Mesendoderm (in vitro differentiated cells): ENCODE measurements around the gene AKAP8.
"Not testable (repeated sequence)": the region's sequence is repeated elsewhere in the genome, so short reads cannot be mapped to it uniquely, and the experiment has no call there.

Experiments used
- DNase-seq: peaks from one replicate; pipeline ENCODE4 v3.0.0; 2013
- H2AK5ac ChIP-seq: 2 replicates; pipeline ENCODE4 v1.6.1; 2013; ENCODE audit warnings: low read length, inconsistent platforms
- H2BK120ac ChIP-seq: 2 replicates; pipeline ENCODE4 v1.6.1; 2013; ENCODE audit warnings: low read depth, mild to moderate bottlenecking, low read length, moderate library complexity, mixed read lengths
- H2BK15ac ChIP-seq: replicated peaks from 2 replicates; pipeline ENCODE4 v1.6.1; 2013; ENCODE audit warnings: low read depth, mild to moderate bottlenecking, moderate library complexity
- H2BK5ac ChIP-seq: 2 replicates; pipeline ENCODE4 v1.6.1; 2013; ENCODE audit warnings: low read length, inconsistent platforms
- H3K18ac ChIP-seq: 2 replicates; pipeline ENCODE4 v1.6.1; 2013; ENCODE audit warnings: mild to moderate bottlenecking, low read length, mixed read lengths
- H3K23ac ChIP-seq: one replicate; pipeline ENCODE4 v1.6.1; 2013; ENCODE audit warnings: low read length
- H3K27ac ChIP-seq: 2 replicates; pipeline ENCODE4 v1.5.1; 2013; ENCODE audit warnings: low read depth, mild to moderate bottlenecking, inconsistent platforms, low read length, moderate library complexity
- H3K27me3 ChIP-seq: 2 replicates; pipeline ENCODE4 v1.6.1; 2013; ENCODE audit warnings: low read length, control low read depth, mild to moderate bottlenecking, inconsistent platforms; ENCODE audit not compliant: insufficient read depth, poor library complexity
- H3K36me3 ChIP-seq: 2 replicates; pipeline ENCODE4 v1.6.1; 2013; ENCODE audit warnings: low read length, inconsistent platforms; ENCODE audit not compliant: control insufficient read depth, insufficient read depth
- H3K4ac ChIP-seq: one replicate; pipeline ENCODE4 v1.6.1; 2013; ENCODE audit warnings: low read depth, mild to moderate bottlenecking, low read length, moderate library complexity
- H3K4me1 ChIP-seq: 2 replicates; pipeline ENCODE4 v1.6.1; 2013; ENCODE audit warnings: low read depth, low read length, inconsistent platforms; ENCODE audit not compliant: control insufficient read depth
- H3K4me2 ChIP-seq: 2 replicates; pipeline ENCODE4 v1.6.1; 2013; ENCODE audit warnings: low read length
- H3K4me3 ChIP-seq: 2 replicates; pipeline ENCODE4 v1.5.1; 2013; ENCODE audit warnings: mild to moderate bottlenecking, low read length
- H3K56ac ChIP-seq: one replicate; pipeline ENCODE4 v1.6.1; 2013; ENCODE audit warnings: low read length
- H3K79me1 ChIP-seq: 2 replicates; pipeline ENCODE4 v1.6.1; 2013; ENCODE audit warnings: low read length, inconsistent platforms
- H3K79me2 ChIP-seq: 2 replicates; pipeline ENCODE4 v1.6.1; 2013; ENCODE audit warnings: mild to moderate bottlenecking, low read length; ENCODE audit not compliant: control insufficient read depth, insufficient read depth
- H3K9ac ChIP-seq: 2 replicates; pipeline ENCODE4 v1.6.1; 2013; ENCODE audit warnings: low read length, inconsistent platforms
- H4K5ac ChIP-seq: one replicate; pipeline ENCODE4 v1.6.1; 2013; ENCODE audit warnings: low read length
- H4K8ac ChIP-seq: one replicate; pipeline ENCODE4 v1.6.1; 2013; ENCODE audit warnings: low read depth, mild to moderate bottlenecking, control low read depth, low read length, moderate library complexity
- WGBS: extraction: QIAGEN DNeasy Blood & Tissue Kit; methylation state at CpG from one replicate; pipeline ENCODE4 v1.1.7; 2013; ENCODE audit warnings: low lambda C conversion rate, missing lambda C conversion rate; ENCODE audit not compliant: insufficient coverage; ENCODE audit errors: extremely low coverage; 5-methylcytosine and 5-hydroxymethylcytosine counted together

Gene AKAP8

DNA sequence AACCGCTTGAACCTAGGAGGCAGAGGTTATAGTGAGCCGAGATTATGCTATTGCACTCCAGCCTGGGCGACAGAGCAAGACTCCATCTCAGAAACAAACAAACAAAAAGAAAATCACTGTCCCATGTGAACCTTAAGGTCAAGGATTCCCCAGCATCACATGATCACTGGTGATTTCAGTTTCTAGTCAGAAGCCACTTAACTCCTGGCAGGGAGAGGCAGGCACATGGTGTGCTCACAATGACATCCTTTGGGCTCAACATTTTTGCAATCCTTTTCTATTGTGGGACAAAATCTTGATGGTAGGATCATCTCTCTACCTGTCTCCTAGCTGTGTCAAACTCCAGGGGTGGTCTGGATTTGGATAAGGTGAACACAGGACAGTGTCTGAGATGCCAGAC, 12.1 kb downstream of the AKAP8 start:
- Histone ChIP-seq H2BK15ac (no peak overlapping the region), H3K4me1 (no peaks in the 10 kb centered on the region), H2BK5ac (no peak overlapping the region), H3K79me2 (no peaks in the 10 kb centered on the region), H2BK120ac (no peak overlapping the region), H3K18ac (no peak overlapping the region), H3K79me1 (peaks cover 7% of the 10 kb centered on the region), H3K9ac (no peak overlapping the region), H3K27me3 (no peaks in the 10 kb centered on the region), H3K4me3 (no peak overlapping the region), H3K27ac (no peak overlapping the region), H3K23ac (no peak overlapping the region), H3K4ac (no peak overlapping the region), H3K4me2 (no peak overlapping the region), H3K36me3 (peaks cover 24% of the 10 kb centered on the region), H4K8ac (no peak overlapping the region), H4K5ac (no peak overlapping the region), H3K56ac (no peak overlapping the region), H2AK5ac (no peak overlapping the region)
- DNase-seq, result no peak
- WGBS, result no CpG with 5 or more reads among the region's 3 CpGs

- DNase-seq, result no peak
- no peak overlapping the region for H3K23ac ChIP-seq
- no peak overlapping the region for H2AK5ac ChIP-seq
- H3K36me3 ChIP-seq, result peaks cover 20% of the 10 kb centered on the region
- no peak overlapping the region for H3K4me2 ChIP-seq
- no peaks in the 10 kb centered on the region for H3K27me3 ChIP-seq
- no CpG with 5 or more reads among the region's 6 CpGs for WGBS
- H3K9ac ChIP-seq, result no peak overlapping the region
- H3K4me3 ChIP-seq, result no peak overlapping the region
- H3K79me1 ChIP-seq, result peaks cover 2% of the 10 kb centered on the region
- H3K4me1 ChIP-seq, result no peaks in the 10 kb centered on the region
- H2BK120ac ChIP-seq, result no peak overlapping the region
- H4K8ac ChIP-seq, result no peak overlapping the region
- no peak overlapping the region for H3K27ac ChIP-seq
- no peaks in the 10 kb centered on the region for H3K79me2 ChIP-seq
- H3K18ac ChIP-seq, result no peak overlapping the region
- H4K5ac ChIP-seq, result no peak overlapping the region
- no peak overlapping the region for H2BK5ac ChIP-seq
- no peak overlapping the region for H2BK15ac ChIP-seq
- H3K4ac ChIP-seq, result no peak overlapping the region
- no peak overlapping the region for H3K56ac ChIP-seq
Measured at GRCh38 chr19:15365264-15365663, 14.3 kb downstream of the AKAP8 start.

GRCh38 chr19:15363791-15364190, 15.8 kb downstream of the AKAP8 start:
- not testable (repeated sequence) for H3K56ac ChIP-seq, H3K27ac ChIP-seq, H3K4me2 ChIP-seq, H2AK5ac ChIP-seq, H3K79me2 ChIP-seq, H2BK120ac ChIP-seq, H3K27me3 ChIP-seq, H3K4me1 ChIP-seq, DNase-seq, H3K9ac ChIP-seq, H4K8ac ChIP-seq, H2BK15ac ChIP-seq, H3K4ac ChIP-seq, H3K18ac ChIP-seq, H3K23ac ChIP-seq, H2BK5ac ChIP-seq, H3K4me3 ChIP-seq, H3K79me1 ChIP-seq, H4K5ac ChIP-seq
- no CpG with 5 or more reads among the region's 3 CpGs for WGBS
- H3K36me3 ChIP-seq, result peaks cover 25% of the 10 kb centered on the region

DNA sequence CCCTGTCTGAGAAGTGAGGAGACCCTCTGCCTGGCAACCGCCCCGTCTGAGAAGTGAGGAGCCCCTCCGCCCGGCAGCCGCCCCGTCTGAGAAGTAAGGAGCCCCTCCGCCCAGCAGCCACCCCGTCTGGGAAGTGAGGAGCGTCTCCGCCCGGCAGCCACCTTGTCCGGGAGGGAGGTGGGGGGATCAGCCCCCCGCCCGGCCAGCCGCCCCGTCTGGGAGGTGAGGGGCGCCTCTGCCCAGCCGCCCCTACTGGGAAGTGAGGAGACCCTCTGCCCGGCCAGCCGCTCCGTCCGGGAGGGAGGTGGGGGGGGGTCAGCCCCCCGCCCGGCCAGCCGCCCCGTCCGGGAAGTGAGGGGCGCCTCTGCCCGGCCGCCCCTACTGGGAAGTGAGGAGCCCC, 16.5 kb downstream of the AKAP8 start:
- not testable (repeated sequence) for H4K5ac ChIP-seq, H3K18ac ChIP-seq, H3K4ac ChIP-seq, H4K8ac ChIP-seq, H3K4me1 ChIP-seq, H3K79me1 ChIP-seq, H2BK120ac ChIP-seq, H3K23ac ChIP-seq, H2AK5ac ChIP-seq, H3K27me3 ChIP-seq, H2BK15ac ChIP-seq, H3K4me2 ChIP-seq, DNase-seq, H3K4me3 ChIP-seq, H2BK5ac ChIP-seq, H3K9ac ChIP-seq, H3K79me2 ChIP-seq, H3K56ac ChIP-seq, H3K27ac ChIP-seq
- H3K36me3 ChIP-seq, result peaks cover 26% of the 10 kb centered on the region
- WGBS, result no CpG with 5 or more reads among the region's 30 CpGs

DNA sequence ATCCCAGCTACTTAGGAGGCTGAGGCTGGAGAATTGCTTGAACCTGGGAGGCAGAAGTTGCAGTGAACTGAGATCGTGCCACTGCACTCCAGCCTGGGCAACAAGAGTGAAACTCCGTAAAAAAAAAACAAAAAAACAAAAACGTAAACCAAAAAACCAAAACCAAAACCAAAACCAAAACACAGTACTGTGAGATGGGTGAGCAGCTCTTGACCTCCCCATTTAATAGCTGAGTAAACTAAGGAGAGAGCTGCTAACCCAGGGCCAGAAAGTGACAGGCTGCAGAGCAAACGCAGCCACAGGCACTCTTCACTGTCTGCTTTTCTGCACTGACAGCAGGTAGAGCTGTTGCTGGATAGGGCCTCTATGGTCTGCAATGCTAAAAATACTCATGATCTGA, 19.6 kb downstream of the AKAP8 start:
- not testable (repeated sequence) for H3K79me2 ChIP-seq, H2AK5ac ChIP-seq, H4K8ac ChIP-seq, H3K23ac ChIP-seq, H3K4ac ChIP-seq, H3K4me3 ChIP-seq, H3K27ac ChIP-seq, H3K18ac ChIP-seq, H4K5ac ChIP-seq, H2BK15ac ChIP-seq, H2BK5ac ChIP-seq, H3K4me2 ChIP-seq, H3K9ac ChIP-seq, DNase-seq, H3K79me1 ChIP-seq, H3K4me1 ChIP-seq, H2BK120ac ChIP-seq, H3K56ac ChIP-seq, H3K27me3 ChIP-seq
- no CpG with 5 or more reads among the region's 4 CpGs for WGBS
- peaks cover 25% of the 10 kb centered on the region for H3K36me3 ChIP-seq

- Histone ChIP-seq H3K27ac (no peak overlapping the region), H3K4me1 (no peaks in the 10 kb centered on the region), H3K9ac (no peak overlapping the region), H3K23ac (no peak overlapping the region), H4K5ac (no peak overlapping the region), H2BK5ac (no peak overlapping the region), H3K4me2 (no peak overlapping the region), H3K4ac (no peak overlapping the region), H2BK15ac (no peak overlapping the region), H3K79me2 (no peaks in the 10 kb centered on the region), H4K8ac (no peak overlapping the region), H3K18ac (no peak overlapping the region), H3K27me3 (no peaks in the 10 kb centered on the region), H2BK120ac (no peak overlapping the region), H3K36me3 (peaks cover 29% of the 10 kb centered on the region), H3K79me1 (no peaks in the 10 kb centered on the region), H3K56ac (no peak overlapping the region), H2AK5ac (no peak overlapping the region), H3K4me3 (no peak overlapping the region)
- no CpG with 5 or more reads among the region's 3 CpGs for WGBS
- DNase-seq, result no peak
Measured at GRCh38 chr19:15358918-15359317, 20.7 kb downstream of the AKAP8 start.
